Measurements from ENCODE around the gene FOSL1. TPM values are rescaled to one million over a fixed set of nuclear protein-coding genes. Genes with fewer than 3 reads are reported as not detected.

The FOSL1 gene
- polyA plus RNA-seq, 1 donor (not counting 4 experiments of a cell fraction or from before 2014, with no cell fraction given) = 21.8 TPM

- FAIRE-seq (no peak), DNase-seq (ENCODE audit: low read depth, low spot score) (no peak)
- Histone ChIP-seq H3K9ac (ENCODE audit: control insufficient read depth, extremely low read depth, insufficient read depth, low read length) (peak overlapping the region; percentile 72), H3K4me2 (ENCODE audit: control insufficient read depth, extremely low read depth, insufficient read depth, low read depth, low read length) (peak overlapping the region; percentile 89), H3K27ac (ENCODE audit: control insufficient read depth, insufficient read depth, low read length) (peak overlapping the region; percentile 36), H4K20me1 (ENCODE audit: control insufficient read depth, extremely low read depth, insufficient read depth, low read length) (no peaks in the 10 kb centered on the region), H2AFZ (ENCODE audit: control insufficient read depth, low read length) (peak overlapping the region; percentile 84), H3K4me1 (ENCODE audit: control insufficient read depth, extremely low read depth, insufficient read depth, low read length) (no peaks in the 10 kb centered on the region), H3K4me3 (ENCODE audit: control insufficient read depth in 2 of 3, extremely low read depth in 1 of 3, insufficient read depth in 2 of 3, low read depth in 1 of 3, low read length in 3 of 3) (peak overlapping the region; percentile 46 to 66 (median 66)), H3K9me1 (ENCODE audit: control insufficient read depth, extremely low read depth, insufficient read depth, low read length) (no peaks in the 10 kb centered on the region), H3K36me3 (ENCODE audit: control insufficient read depth in 2 of 2, extremely low read depth in 1 of 2, insufficient read depth in 2 of 2, low read length in 2 of 2) (no peaks in the 10 kb centered on the region), H3K79me2 (ENCODE audit: control insufficient read depth, insufficient read depth, low read length) (no peaks in the 10 kb centered on the region), H3K9me3 (ENCODE audit: control insufficient read depth, low read depth, low read length) (no peaks in the 10 kb centered on the region), H3K27me3 (ENCODE audit: control insufficient read depth, extremely low read depth, insufficient read depth, low read length) (no peaks in the 10 kb centered on the region)
- dilution Hi-C loops (cut with MboI; ENCODE audit: extremely low pct_ligation_motif_present, low sequenced_read_pairs) = no loop called here
- TF ChIP-seq EZH2 (IDR thresholded peaks at IDR 0.05; ENCODE audit: low read length) (no peak), CTCF (optimal IDR thresholded peaks at IDR 0.05 in 1 of 3, IDR thresholded peaks at IDR 0.05 in 1 of 3, conservative IDR thresholded peaks at IDR 0.05 in 1 of 3; ENCODE audit: extremely low read depth in 1 of 3, insufficient read depth in 2 of 3, low read length in 3 of 3) (no peak)
Observed at GRCh38 chr11:65873318-65874156, 26.7 kb downstream of the FOSL1 start.

GRCh38 chr11:65872586-65873317, 27.4 kb downstream of the FOSL1 start, which contains the start of gene EFEMP2:
Gene EFEMP2, minus strand, starts transcription at chr11:65872800. Its CDS starts 446 bp downstream, at chr11:65872354.
- Histone ChIP-seq H3K36me3 (ENCODE audit: control insufficient read depth in 2 of 2, extremely low read depth in 1 of 2, insufficient read depth in 2 of 2, low read length in 2 of 2) (peaks cover 0 to 7% of the 10 kb centered on the region in 2 experiments), H3K9me1 (ENCODE audit: control insufficient read depth, extremely low read depth, insufficient read depth, low read length) (no peaks in the 10 kb centered on the region), H3K4me3 (ENCODE audit: control insufficient read depth in 2 of 3, extremely low read depth in 1 of 3, insufficient read depth in 2 of 3, low read depth in 1 of 3, low read length in 3 of 3) (peak within 1 kb of the TSS; percentile 46 to 66 (median 66)), H3K79me2 (ENCODE audit: control insufficient read depth, insufficient read depth, low read length) (no peaks in the 10 kb centered on the region), H3K27ac (ENCODE audit: control insufficient read depth, insufficient read depth, low read length) (peak within 1 kb of the TSS; percentile 36), H3K4me1 (ENCODE audit: control insufficient read depth, extremely low read depth, insufficient read depth, low read length) (no peaks in the 10 kb centered on the region), H3K9ac (ENCODE audit: control insufficient read depth, extremely low read depth, insufficient read depth, low read length) (peak within 1 kb of the TSS; percentile 72), H4K20me1 (ENCODE audit: control insufficient read depth, extremely low read depth, insufficient read depth, low read length) (no peaks in the 10 kb centered on the region), H3K27me3 (ENCODE audit: control insufficient read depth, extremely low read depth, insufficient read depth, low read length) (no peaks in the 10 kb centered on the region), H2AFZ (ENCODE audit: control insufficient read depth, low read length) (peak within 1 kb of the TSS; percentile 84), H3K4me2 (ENCODE audit: control insufficient read depth, extremely low read depth, insufficient read depth, low read depth, low read length) (peak within 1 kb of the TSS; percentile 89), H3K9me3 (ENCODE audit: control insufficient read depth, low read depth, low read length) (no peaks in the 10 kb centered on the region)
- dilution Hi-C loops (cut with MboI; ENCODE audit: extremely low pct_ligation_motif_present, low sequenced_read_pairs) = no loop called here
- TF ChIP-seq CTCF (optimal IDR thresholded peaks at IDR 0.05 in 1 of 3, IDR thresholded peaks at IDR 0.05 in 1 of 3, conservative IDR thresholded peaks at IDR 0.05 in 1 of 3; ENCODE audit: extremely low read depth in 1 of 3, insufficient read depth in 2 of 3, low read length in 3 of 3) (no peak), EZH2 (IDR thresholded peaks at IDR 0.05; ENCODE audit: low read length) (no peak)
- no peak for FAIRE-seq
- DNase-seq (ENCODE audit: low read depth, low spot score) = no peak

Data from keratinocyte (primary cell).